SKM-1 treated with dmso at 0.1 percent for 144 hours (cell line): ENCODE results near the gene DOCK8.

Source experiments
- DNase-seq: peaks from one replicate; lab custom pipeline; 2025; ENCODE audit not compliant: unreplicated experiment; lab: John Stamatoyannopoulos, UW

Gene DOCK8

GRCh38 chr9:487429-487828 lies 272.8 kb downstream of the DOCK8 start:
- DNase-seq = no peak

- DNase-seq = no peak
Measured at GRCh38 chr9:488448-488847, 273.8 kb downstream of the DOCK8 start.

GRCh38 chr9:489198-490197 lies 274.8 kb downstream of the DOCK8 start:
- DNase-seq = no peak

- no peak for DNase-seq
Measured at GRCh38 chr9:494764-495163, 280.1 kb downstream of the DOCK8 start.

GRCh38 chr9:495739-496138 lies 281.1 kb downstream of the DOCK8 start:
- DNase-seq = no peak

- no peak for DNase-seq
Measured at GRCh38 chr9:503326-503725, 288.7 kb downstream of the DOCK8 start.

GRCh38 chr9:503881-504852 lies 289.5 kb downstream of the DOCK8 start, which contains the start of gene KANK1:
TSS of gene KANK1 (plus strand) at chr9:504695.
- peak; percentile 78 for DNase-seq

GRCh38 chr9:504921-505740 lies 290.5 kb downstream of the DOCK8 start:
- DNase-seq = peak; percentile 29

GRCh38 chr9:505741-506059 lies 291.0 kb downstream of the DOCK8 start:
- DNase-seq = no peak

GRCh38 chr9:506281-506680 lies 291.6 kb downstream of the DOCK8 start:
- no peak for DNase-seq

- DNase-seq = no peak
Measured at GRCh38 chr9:511861-512260, 297.2 kb downstream of the DOCK8 start.

- no peak for DNase-seq
Measured at GRCh38 chr9:512555-513272, 298.0 kb downstream of the DOCK8 start.
